GM12891 (cell line): ENCODE results near the gene CNKSR2.
"Not testable (repeated sequence)": the region's sequence is repeated elsewhere in the genome, so short reads cannot be mapped to it uniquely, and the experiment has no call there.

Experiments
- DNase-seq: peaks from one replicate; pipeline ENCODE4 v3.0.0; 2011; ENCODE audit warnings: low spot score; ENCODE audit not compliant: insufficient read length
- FAIRE-seq: peaks from 2 replicates; lab custom pipeline; 2011; peaks lifted over from hg19 to GRCh38; lab: Jason Lieb, UNC
- PAX5 ChIP-seq: IDR thresholded peaks from 2 replicates; pipeline ENCODE4 v1.6.1; 2011; ENCODE audit warnings: low read length, moderate library complexity, mild to moderate bottlenecking; ENCODE audit not compliant: insufficient read depth, severe bottlenecking
- POLR2A ChIP-seq: IDR thresholded peaks from 2 replicates; pipeline ENCODE4 v1.6.1; 2011; ENCODE audit warnings: low read depth, low read length, control low read depth
- POLR2AphosphoS5 ChIP-seq: IDR thresholded peaks from 2 replicates; pipeline ENCODE4 v1.6.1; 2011; ENCODE audit warnings: low read depth, low read length, control low read depth
- POU2F2 ChIP-seq: IDR thresholded peaks from 2 replicates; pipeline ENCODE4 v1.6.1; 2011; ENCODE audit warnings: low read depth, mild to moderate bottlenecking, control low read depth, low read length, moderate library complexity
- SPI1 ChIP-seq: IDR thresholded peaks from 2 replicates; pipeline ENCODE4 v1.6.1; 2011; ENCODE audit warnings: low read depth, low read length, control low read depth
- TAF1 ChIP-seq: IDR thresholded peaks from 2 replicates; pipeline ENCODE4 v1.6.1; 2011; ENCODE audit warnings: low read depth, low read length, control low read depth

Gene CNKSR2

GRCh38 chrX:21493226-21493830 is 119.1 kb downstream of the CNKSR2 start:
- TF ChIP-seq POLR2A, result no peak
- TF ChIP-seq TAF1, result no peak
- no peak for TF ChIP-seq PAX5
- no peak for TF ChIP-seq SPI1
- TF ChIP-seq POU2F2, result no peak
- TF ChIP-seq POLR2AphosphoS5, result no peak
- FAIRE-seq (no peak), DNase-seq (no peak)

- DNase-seq (no peak), FAIRE-seq (no peak)
- TF ChIP-seq SPI1 (peak; percentile 75), POLR2AphosphoS5 (no peak)
Measured at GRCh38 chrX:21503593-21503992, 129.4 kb downstream of the CNKSR2 start.

- TF ChIP-seq POLR2A (no peak), SPI1 (no peak), POU2F2 (no peak), TAF1 (no peak), PAX5 (no peak)
- FAIRE-seq (no peak), DNase-seq (no peak)
Measured at GRCh38 chrX:21509912-21510311, 135.7 kb downstream of the CNKSR2 start.

DNA sequence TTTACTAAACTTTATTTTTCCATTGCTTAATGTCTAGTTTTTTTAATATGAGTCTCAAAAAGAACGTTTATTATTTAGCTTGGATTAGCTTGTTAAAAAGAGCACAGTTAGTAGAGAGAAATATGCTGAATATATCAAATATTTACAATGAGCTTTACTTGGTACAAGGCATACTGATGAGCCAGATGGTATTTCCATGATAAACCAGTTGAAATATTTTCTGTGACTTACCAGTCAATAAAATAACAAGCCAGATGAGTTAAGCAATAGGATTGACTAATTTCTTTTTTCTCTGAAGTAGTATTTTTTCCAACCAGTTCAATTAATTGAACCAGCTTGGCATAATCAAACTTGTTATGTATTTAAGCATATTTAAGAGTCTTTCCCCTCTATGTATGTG is 149.8 kb downstream of the CNKSR2 start:
- DNase-seq (no peak), FAIRE-seq (no peak)
- TF ChIP-seq SPI1, result no peak
- no peak for TF ChIP-seq POLR2AphosphoS5
- TF ChIP-seq POU2F2, result no peak
- no peak for TF ChIP-seq TAF1

GRCh38 chrX:21528076-21528475 is 153.9 kb downstream of the CNKSR2 start:
- FAIRE-seq (no peak), DNase-seq (no peak)
- no peak for TF ChIP-seq PAX5
- TF ChIP-seq POLR2A, result no peak
- no peak for TF ChIP-seq SPI1
- no peak for TF ChIP-seq POLR2AphosphoS5
- TF ChIP-seq POU2F2, result no peak
- TF ChIP-seq TAF1, result no peak

- no peak for DNase-seq
- no peak for FAIRE-seq
- TF ChIP-seq SPI1, result no peak
- TF ChIP-seq POLR2AphosphoS5, result no peak
- TF ChIP-seq POU2F2, result no peak
- no peak for TF ChIP-seq TAF1
- TF ChIP-seq POLR2A, result no peak
- TF ChIP-seq PAX5, result no peak
Measured at GRCh38 chrX:21529771-21530170, 155.6 kb downstream of the CNKSR2 start.

GRCh38 chrX:21544642-21545041 is 170.4 kb downstream of the CNKSR2 start:
- not testable (repeated sequence) for DNase-seq, FAIRE-seq

GRCh38 chrX:21559417-21559816 is 185.2 kb downstream of the CNKSR2 start:
- DNase-seq (no peak), FAIRE-seq (no peak)
- TF ChIP-seq POU2F2 (no peak), PAX5 (no peak), POLR2A (no peak), SPI1 (no peak), TAF1 (no peak), POLR2AphosphoS5 (no peak)

DNA sequence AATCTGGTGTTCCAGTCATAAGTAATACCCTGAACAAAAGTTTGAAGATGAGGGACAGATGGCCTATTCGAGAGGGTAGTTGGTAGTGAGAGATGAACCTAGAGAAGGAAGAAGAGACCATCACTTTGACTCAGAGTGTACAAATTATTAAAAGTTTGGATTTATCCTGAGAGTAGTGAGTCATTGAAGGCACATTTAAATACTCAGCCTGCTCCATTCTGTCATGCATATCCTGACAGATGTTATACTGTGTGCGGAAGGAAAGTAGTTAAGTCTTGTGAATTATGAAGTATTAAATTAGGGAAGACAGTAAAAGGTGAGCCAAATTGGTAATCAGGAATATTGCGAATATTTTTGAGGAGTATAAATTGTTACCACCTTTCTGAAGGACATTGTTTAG is 190.8 kb downstream of the CNKSR2 start:
- DNase-seq (no peak), FAIRE-seq (no peak)
- no peak for TF ChIP-seq POLR2A
- no peak for TF ChIP-seq TAF1
- TF ChIP-seq POLR2AphosphoS5, result no peak
- TF ChIP-seq PAX5, result no peak
- no peak for TF ChIP-seq POU2F2
- TF ChIP-seq SPI1, result no peak

DNA sequence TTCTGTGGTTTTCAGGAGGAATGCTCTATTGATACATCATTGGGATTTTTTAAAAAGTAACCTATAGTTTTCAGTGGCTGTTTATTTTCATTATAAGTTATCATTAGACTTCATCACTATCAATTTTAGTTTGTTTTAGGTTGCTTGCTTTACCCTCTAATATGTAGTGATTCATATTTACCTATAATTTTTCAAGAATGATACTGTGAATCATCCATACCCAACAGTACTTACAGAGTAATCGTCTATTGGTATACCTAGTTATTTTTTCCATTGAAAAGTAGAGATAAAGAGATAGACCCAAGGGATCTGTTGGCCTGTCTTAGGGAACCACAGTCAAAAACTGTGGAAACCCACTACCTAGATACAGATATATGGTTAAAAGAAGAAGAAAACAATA is 200.6 kb downstream of the CNKSR2 start:
- DNase-seq (no peak), FAIRE-seq (no peak)
- TF ChIP-seq POU2F2, result no peak
- TF ChIP-seq POLR2A, result no peak
- TF ChIP-seq PAX5, result no peak
- TF ChIP-seq TAF1, result no peak

GRCh38 chrX:21581479-21581878 is 207.3 kb downstream of the CNKSR2 start:
- TF ChIP-seq PAX5 (no peak), POLR2AphosphoS5 (no peak), POLR2A (no peak), POU2F2 (no peak), TAF1 (no peak), SPI1 (no peak)
- FAIRE-seq, result no peak
- DNase-seq, result no peak
